ENCODE results near the gene MAP7. TPM values are rescaled to one million over a fixed set of nuclear protein-coding genes. Genes with fewer than 3 reads are reported as not detected.

MAP7 gene
- total and polyA plus RNA-seq, 2 experiments from 2014 or later: 44.7 to 49.2 TPM

GRCh38 chr6:136544326-136544725, 5.9 kb downstream of the MAP7 start:
- Histone ChIP-seq H3K79me2 (replicated peaks; ENCODE audit: insufficient read depth) (peaks cover 100% of the 10 kb centered on the region), H3K4me3 (no peak overlapping the region), H2AFZ (no peak overlapping the region), H4K20me1 (replicated peaks; ENCODE audit: insufficient read depth) (peaks cover 13% of the 10 kb centered on the region), H3K9me2 (ENCODE audit: insufficient read depth) (no peaks in the 10 kb centered on the region), H3K4me1 (ENCODE audit: insufficient read depth) (peaks cover 77% of the 10 kb centered on the region), H3K27me3 (ENCODE audit: insufficient read depth) (no peaks in the 10 kb centered on the region), H3K27ac (ENCODE audit: low read depth) (peak overlapping the region; percentile 11; the same call in 1 of the 2 replicates), H3K36me3 (ENCODE audit: insufficient read depth) (no peaks in the 10 kb centered on the region), H3F3A (replicated peaks; ENCODE audit: low read depth) (0 out of 2 replicates have a peak, but pooled peaks cover 6% of the 10 kb centered on the region), H3K4me2 (0 out of 2 replicates have a peak overlapping the region, but pooled peaks have one; percentile 50)
- H3K27me3 Mint-ChIP-seq (ENCODE audit: insufficient read depth, low read depth, poor library complexity): peaks cover 4% of the 10 kb centered on the region
- H3K4me3 Mint-ChIP-seq: no peak overlapping the region
- 0 out of 2 replicates have a peak overlapping the region, but pooled peaks have one; percentile 14 for H3K27ac Mint-ChIP-seq
- DNase-seq (ENCODE audit: low spot score): no peak
- peak; percentile 18 for ATAC-seq
- H3K4me1 Mint-ChIP-seq: peaks cover 68% of the 10 kb centered on the region
- no peaks in the 10 kb centered on the region for H3K9me3 Mint-ChIP-seq
- H3K36me3 Mint-ChIP-seq (ENCODE audit: low read depth): no peaks in the 10 kb centered on the region; the same call in 2 of the 3 replicates
- TF ChIP-seq, protein P1, sequence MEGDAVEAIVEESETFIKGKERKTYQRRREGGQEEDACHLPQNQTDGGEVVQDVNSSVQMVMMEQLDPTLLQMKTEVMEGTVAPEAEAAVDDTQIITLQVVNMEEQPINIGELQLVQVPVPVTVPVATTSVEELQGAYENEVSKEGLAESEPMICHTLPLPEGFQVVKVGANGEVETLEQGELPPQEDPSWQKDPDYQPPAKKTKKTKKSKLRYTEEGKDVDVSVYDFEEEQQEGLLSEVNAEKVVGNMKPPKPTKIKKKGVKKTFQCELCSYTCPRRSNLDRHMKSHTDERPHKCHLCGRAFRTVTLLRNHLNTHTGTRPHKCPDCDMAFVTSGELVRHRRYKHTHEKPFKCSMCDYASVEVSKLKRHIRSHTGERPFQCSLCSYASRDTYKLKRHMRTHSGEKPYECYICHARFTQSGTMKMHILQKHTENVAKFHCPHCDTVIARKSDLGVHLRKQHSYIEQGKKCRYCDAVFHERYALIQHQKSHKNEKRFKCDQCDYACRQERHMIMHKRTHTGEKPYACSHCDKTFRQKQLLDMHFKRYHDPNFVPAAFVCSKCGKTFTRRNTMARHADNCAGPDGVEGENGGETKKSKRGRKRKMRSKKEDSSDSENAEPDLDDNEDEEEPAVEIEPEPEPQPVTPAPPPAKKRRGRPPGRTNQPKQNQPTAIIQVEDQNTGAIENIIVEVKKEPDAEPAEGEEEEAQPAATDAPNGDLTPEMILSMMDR (conservative IDR thresholded peaks at IDR 0.05; ENCODE audit: low read depth in 2 of 2): no peak
- TF ChIP-seq ZNF462 (CRISPR knock-in tag; IDR thresholded peaks at IDR 0.05): no peak
- TF ChIP-seq ZNF114 (CRISPR knock-in tag; IDR thresholded peaks at IDR 0.05): no peak
- TF ChIP-seq, protein P2, sequence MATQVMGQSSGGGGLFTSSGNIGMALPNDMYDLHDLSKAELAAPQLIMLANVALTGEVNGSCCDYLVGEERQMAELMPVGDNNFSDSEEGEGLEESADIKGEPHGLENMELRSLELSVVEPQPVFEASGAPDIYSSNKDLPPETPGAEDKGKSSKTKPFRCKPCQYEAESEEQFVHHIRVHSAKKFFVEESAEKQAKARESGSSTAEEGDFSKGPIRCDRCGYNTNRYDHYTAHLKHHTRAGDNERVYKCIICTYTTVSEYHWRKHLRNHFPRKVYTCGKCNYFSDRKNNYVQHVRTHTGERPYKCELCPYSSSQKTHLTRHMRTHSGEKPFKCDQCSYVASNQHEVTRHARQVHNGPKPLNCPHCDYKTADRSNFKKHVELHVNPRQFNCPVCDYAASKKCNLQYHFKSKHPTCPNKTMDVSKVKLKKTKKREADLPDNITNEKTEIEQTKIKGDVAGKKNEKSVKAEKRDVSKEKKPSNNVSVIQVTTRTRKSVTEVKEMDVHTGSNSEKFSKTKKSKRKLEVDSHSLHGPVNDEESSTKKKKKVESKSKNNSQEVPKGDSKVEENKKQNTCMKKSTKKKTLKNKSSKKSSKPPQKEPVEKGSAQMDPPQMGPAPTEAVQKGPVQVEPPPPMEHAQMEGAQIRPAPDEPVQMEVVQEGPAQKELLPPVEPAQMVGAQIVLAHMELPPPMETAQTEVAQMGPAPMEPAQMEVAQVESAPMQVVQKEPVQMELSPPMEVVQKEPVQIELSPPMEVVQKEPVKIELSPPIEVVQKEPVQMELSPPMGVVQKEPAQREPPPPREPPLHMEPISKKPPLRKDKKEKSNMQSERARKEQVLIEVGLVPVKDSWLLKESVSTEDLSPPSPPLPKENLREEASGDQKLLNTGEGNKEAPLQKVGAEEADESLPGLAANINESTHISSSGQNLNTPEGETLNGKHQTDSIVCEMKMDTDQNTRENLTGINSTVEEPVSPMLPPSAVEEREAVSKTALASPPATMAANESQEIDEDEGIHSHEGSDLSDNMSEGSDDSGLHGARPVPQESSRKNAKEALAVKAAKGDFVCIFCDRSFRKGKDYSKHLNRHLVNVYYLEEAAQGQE (IDR thresholded peaks at IDR 0.05; ENCODE audit: unreplicated experiment): no peak
- no peak for TF ChIP-seq POLR2AphosphoS5 (IDR thresholded peaks at IDR 0.05; ENCODE audit: low read depth)
- TF ChIP-seq, protein P3, sequence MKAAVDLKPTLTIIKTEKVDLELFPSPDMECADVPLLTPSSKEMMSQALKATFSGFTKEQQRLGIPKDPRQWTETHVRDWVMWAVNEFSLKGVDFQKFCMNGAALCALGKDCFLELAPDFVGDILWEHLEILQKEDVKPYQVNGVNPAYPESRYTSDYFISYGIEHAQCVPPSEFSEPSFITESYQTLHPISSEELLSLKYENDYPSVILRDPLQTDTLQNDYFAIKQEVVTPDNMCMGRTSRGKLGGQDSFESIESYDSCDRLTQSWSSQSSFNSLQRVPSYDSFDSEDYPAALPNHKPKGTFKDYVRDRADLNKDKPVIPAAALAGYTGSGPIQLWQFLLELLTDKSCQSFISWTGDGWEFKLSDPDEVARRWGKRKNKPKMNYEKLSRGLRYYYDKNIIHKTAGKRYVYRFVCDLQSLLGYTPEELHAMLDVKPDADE (IDR thresholded peaks at IDR 0.05): no peak
- no peak for TF ChIP-seq ZNF331 (CRISPR knock-in tag; IDR thresholded peaks at IDR 0.05; ENCODE audit: low read depth)
- TF ChIP-seq CREB1 (CRISPR knock-in tag; IDR thresholded peaks at IDR 0.05; ENCODE audit: low read depth): no peak
- no peak for TF ChIP-seq NANOG (IDR thresholded peaks at IDR 0.05; ENCODE audit: borderline replicate concordance)
- TF ChIP-seq EZH2 (IDR thresholded peaks at IDR 0.05; ENCODE audit: low read depth, unreplicated experiment): no peak
- no peak for TF ChIP-seq JUNB (IDR thresholded peaks at IDR 0.05; ENCODE audit: unreplicated experiment)
- TF ChIP-seq STAT1 (IDR thresholded peaks at IDR 0.05; ENCODE audit: unreplicated experiment): no peak
- no peak for TF ChIP-seq EZH2phosphoT487 (IDR thresholded peaks at IDR 0.05; ENCODE audit: unreplicated experiment)
